ENCODE measurements around the gene TMEM205. TPM values are rescaled to one million over a fixed set of nuclear protein-coding genes. Genes with fewer than 3 reads are reported as not detected.
"Not testable (repeated sequence)": the region's sequence is repeated elsewhere in the genome, so short reads cannot be mapped to it uniquely, and the experiment has no call there.

Gene TMEM205
- total RNA-seq, 2 donors from 2014 or later = 41.5 to 42.9 TPM

- DNase-seq (ENCODE audit: low spot score) = no peak
- intact Hi-C loops (cut with DNase I) = no loop called here
Observed at GRCh38 chr19:11322269-11323024, 23.6 kb downstream of the TMEM205 start.

GRCh38 chr19:11321191-11322126, 24.6 kb downstream of the TMEM205 start:
- no peak for DNase-seq (ENCODE audit: low spot score)
- intact Hi-C loops (cut with DNase I) = no loop called here

GRCh38 chr19:11320278-11320995, 25.6 kb downstream of the TMEM205 start:
- intact Hi-C loops (cut with DNase I); DNase-seq (ENCODE audit: low spot score): not testable (repeated sequence)

- intact Hi-C loops (cut with DNase I) = no loop called here
- no peak for DNase-seq (ENCODE audit: low spot score)
Observed at GRCh38 chr19:11306337-11306736, 39.7 kb downstream of the TMEM205 start.

- intact Hi-C loops (cut with DNase I) = no loop called here
- no peak for DNase-seq (ENCODE audit: low spot score)
Observed at GRCh38 chr19:11304936-11305335, 41.1 kb downstream of the TMEM205 start.

GRCh38 chr19:11300811-11301120, 45.3 kb downstream of the TMEM205 start:
- no peak for DNase-seq (ENCODE audit: low spot score)
- intact Hi-C loops (cut with DNase I) = no loop called here

GRCh38 chr19:11299946-11300810, 45.9 kb downstream of the TMEM205 start:
- intact Hi-C loops (cut with DNase I) = loop anchor here in 1 of 2 donors (5.0 kb wide), 1 partner anchor 147 kb away; no protein-coding TSS in a partner anchor
- DNase-seq (ENCODE audit: low spot score) = no peak

- no peak for DNase-seq (ENCODE audit: low spot score)
- intact Hi-C loops (cut with DNase I) = loop anchor here in 1 of 2 donors (5.0 kb wide), 1 partner anchor 151 kb away; no protein-coding TSS in a partner anchor
Observed at GRCh38 chr19:11296264-11296663, 49.8 kb downstream of the TMEM205 start.

- intact Hi-C loops (cut with DNase I) = loop anchor here in 1 of 2 donors (5.0 kb wide), 1 partner anchor 152 kb away; no protein-coding TSS in a partner anchor
- no peak for DNase-seq (ENCODE audit: low spot score)
Observed at GRCh38 chr19:11295665-11296245, 50.3 kb downstream of the TMEM205 start, which contains the start of gene TSPAN16. TSS of gene TSPAN16 (plus strand) at chr19:11296160. CDS start at chr19:11296298, 138 bp downstream.

GRCh38 chr19:11295180-11295579, 50.9 kb downstream of the TMEM205 start:
- no peak for DNase-seq (ENCODE audit: low spot score)
- intact Hi-C loops (cut with DNase I) = loop anchor here in 1 of 2 donors (5.0 kb wide), 1 partner anchor 152 kb away; no protein-coding TSS in a partner anchor

- DNase-seq (ENCODE audit: low spot score) = peak; percentile 99
- intact Hi-C loops (cut with DNase I) = no loop called here
Observed at GRCh38 chr19:11293433-11294389, 52.4 kb downstream of the TMEM205 start.

Other genes with a start within 250 kb of the TMEM205 start
- gene SPC24, start 190.5 kb downstream of the TMEM205 start, total RNA-seq = 1 to 10 TPM in 1 of 2 donors, under 1 TPM in 1; 0.81 to 2.2 TPM
- 100 to 1,000 TPM; 355 to 482 TPM for gene KANK2, start 148.7 kb downstream of the TMEM205 start, total RNA-seq
- gene ANGPTL8, start 106.6 kb downstream of the TMEM205 start, total RNA-seq = under 1 TPM in 1 of 2 donors, not detected in 1; 0.57 TPM
- 10 to 100 TPM; 50.0 to 73.2 TPM for gene DOCK6, start 83.7 kb downstream of the TMEM205 start, total RNA-seq
- gene TSPAN16, start 50.1 kb downstream of the TMEM205 start, total RNA-seq = not detected
- gene RAB3D, start 6.6 kb downstream of the TMEM205 start, total RNA-seq = 10 to 100 TPM; 33.5 to 34.2 TPM
- 10 to 100 TPM; 13.0 to 20.9 TPM for gene CCDC159, start 251 bp upstream of the TMEM205 start, total RNA-seq
- 10 to 100 TPM; 38.4 to 40.2 TPM for gene PLPPR2, start 9.2 kb upstream of the TMEM205 start, total RNA-seq
- 1 to 10 TPM; 1.2 to 1.8 TPM for gene SWSAP1, start 28.4 kb upstream of the TMEM205 start, total RNA-seq
- 1 to 10 TPM; 4.0 to 6.4 TPM for gene EPOR, start 38.0 kb upstream of the TMEM205 start, total RNA-seq
- gene RGL3, start 73.0 kb upstream of the TMEM205 start, total RNA-seq = 10 to 100 TPM in 1 of 2 donors, 1 to 10 TPM in 1; 7.7 to 12.9 TPM
- gene ODAD3, start 88.9 kb upstream of the TMEM205 start, total RNA-seq = under 1 TPM in 1 of 2 donors, not detected in 1; 0.69 TPM
- gene PRKCSH, start 89.4 kb upstream of the TMEM205 start, total RNA-seq = 100 to 1,000 TPM; 161 to 188 TPM
- gene ELAVL3, start 134.8 kb upstream of the TMEM205 start, total RNA-seq = not detected
- 1 to 10 TPM; 6.1 to 9.4 TPM for gene ZNF653, start 159.6 kb upstream of the TMEM205 start, total RNA-seq
- gene ECSIT, start 182.9 kb upstream of the TMEM205 start, total RNA-seq = 10 to 100 TPM; 27.9 TPM
- 1,000 to 10,000 TPM; 1,163 to 1,588 TPM for gene CNN1, start 192.6 kb upstream of the TMEM205 start, total RNA-seq
- gene ELOF1, start 213.0 kb upstream of the TMEM205 start, total RNA-seq = 10 to 100 TPM; 23.2 to 36.9 TPM
- gene ACP5, start 231.4 kb upstream of the TMEM205 start, total RNA-seq = 1 to 10 TPM; 5.5 to 8.4 TPM

All from posterior vena cava (tissue), 2 donors.